Breast epithelium (tissue), 3 donors: ENCODE measurements around the gene TCP11L1.

Experiments
- POLR2A ChIP-seq: fragments of 450-650 bp; IDR thresholded peaks from one replicate; pipeline ENCODE4 v1.6.1; 2016; ENCODE audit warnings: antibody characterized with exemption, mild to moderate bottlenecking, moderate library complexity
- TF ChIP-seq, protein P1 (sequence below), 3 donors: fragments of 450-650 bp; IDR thresholded peaks; one replicate each; pipeline ENCODE4 v1.5.1; 2016 to 2017; ENCODE audit warnings: antibody characterized with exemption in 3 of 3, mild to moderate bottlenecking in 3 of 3, moderate library complexity in 3 of 3

DNA sequence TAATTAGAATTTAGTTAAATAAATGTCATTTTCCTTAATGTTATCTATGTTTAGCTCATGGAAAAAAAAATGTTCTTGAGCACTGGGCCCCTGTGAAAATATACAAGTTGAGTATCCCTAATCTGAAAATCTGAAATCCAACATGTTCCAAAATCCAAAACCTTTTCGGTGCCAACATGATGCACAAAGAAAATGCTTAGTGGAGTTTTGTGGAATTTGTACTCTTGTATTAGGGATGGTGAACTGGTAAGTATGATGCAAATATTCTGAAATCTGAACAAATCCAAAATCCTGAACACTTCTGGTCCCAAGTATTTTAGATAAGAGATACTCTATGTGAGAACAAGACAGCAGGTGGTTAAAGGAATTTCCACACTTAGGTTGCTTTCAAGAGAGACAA, 44.5 kb downstream of the TCP11L1 start:
- TF ChIP-seq POLR2A: no peak
- TF ChIP-seq, protein P1, sequence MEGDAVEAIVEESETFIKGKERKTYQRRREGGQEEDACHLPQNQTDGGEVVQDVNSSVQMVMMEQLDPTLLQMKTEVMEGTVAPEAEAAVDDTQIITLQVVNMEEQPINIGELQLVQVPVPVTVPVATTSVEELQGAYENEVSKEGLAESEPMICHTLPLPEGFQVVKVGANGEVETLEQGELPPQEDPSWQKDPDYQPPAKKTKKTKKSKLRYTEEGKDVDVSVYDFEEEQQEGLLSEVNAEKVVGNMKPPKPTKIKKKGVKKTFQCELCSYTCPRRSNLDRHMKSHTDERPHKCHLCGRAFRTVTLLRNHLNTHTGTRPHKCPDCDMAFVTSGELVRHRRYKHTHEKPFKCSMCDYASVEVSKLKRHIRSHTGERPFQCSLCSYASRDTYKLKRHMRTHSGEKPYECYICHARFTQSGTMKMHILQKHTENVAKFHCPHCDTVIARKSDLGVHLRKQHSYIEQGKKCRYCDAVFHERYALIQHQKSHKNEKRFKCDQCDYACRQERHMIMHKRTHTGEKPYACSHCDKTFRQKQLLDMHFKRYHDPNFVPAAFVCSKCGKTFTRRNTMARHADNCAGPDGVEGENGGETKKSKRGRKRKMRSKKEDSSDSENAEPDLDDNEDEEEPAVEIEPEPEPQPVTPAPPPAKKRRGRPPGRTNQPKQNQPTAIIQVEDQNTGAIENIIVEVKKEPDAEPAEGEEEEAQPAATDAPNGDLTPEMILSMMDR (IDR thresholded peaks at IDR 0.05): no peak
